Limb (tissue), 2 donors: ENCODE results near the gene CPLX4.

Source experiments
- DNase-seq, 2 donors: peaks; one replicate each; pipeline ENCODE4 v3.0.0-alpha.2; 2016; ENCODE audit errors: extremely low spot score in 2 of 2

Gene CPLX4

DNA sequence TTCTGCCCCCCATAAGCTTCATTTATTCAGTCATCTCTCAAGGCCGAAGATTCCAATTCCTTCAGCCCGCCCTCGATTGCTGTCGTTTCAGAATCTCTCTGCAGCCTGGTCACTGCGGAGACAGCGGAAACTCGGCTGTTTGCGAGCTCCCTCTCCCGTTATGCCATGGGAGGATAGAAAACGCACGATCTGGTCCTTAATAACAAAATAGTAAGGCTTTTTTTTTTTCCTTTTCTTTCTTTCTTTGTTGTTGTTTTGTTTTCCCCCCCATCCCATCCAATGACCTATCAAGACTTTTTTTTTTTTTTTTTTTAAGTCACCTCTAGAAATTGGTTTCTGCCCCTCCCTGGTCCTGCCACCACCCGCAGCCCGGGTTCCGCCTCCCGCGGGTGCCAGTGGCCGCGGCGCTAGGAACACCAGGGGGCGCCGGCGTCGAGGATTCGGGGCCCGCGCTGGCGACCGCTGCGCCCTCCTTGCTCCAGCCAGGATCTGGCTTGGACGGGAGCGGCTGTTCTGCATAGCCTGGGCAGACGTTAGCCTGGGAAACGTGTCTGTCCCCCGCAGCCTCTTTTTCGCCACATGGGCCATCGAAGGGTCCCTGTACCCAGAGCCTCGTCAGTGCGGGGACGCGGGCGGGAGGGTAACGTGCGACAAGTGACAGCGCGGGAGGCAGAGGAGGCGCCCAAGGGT is 10.1 kb downstream of the CPLX4 start:
- DNase-seq, result peak; percentile 67 to 86

DNA sequence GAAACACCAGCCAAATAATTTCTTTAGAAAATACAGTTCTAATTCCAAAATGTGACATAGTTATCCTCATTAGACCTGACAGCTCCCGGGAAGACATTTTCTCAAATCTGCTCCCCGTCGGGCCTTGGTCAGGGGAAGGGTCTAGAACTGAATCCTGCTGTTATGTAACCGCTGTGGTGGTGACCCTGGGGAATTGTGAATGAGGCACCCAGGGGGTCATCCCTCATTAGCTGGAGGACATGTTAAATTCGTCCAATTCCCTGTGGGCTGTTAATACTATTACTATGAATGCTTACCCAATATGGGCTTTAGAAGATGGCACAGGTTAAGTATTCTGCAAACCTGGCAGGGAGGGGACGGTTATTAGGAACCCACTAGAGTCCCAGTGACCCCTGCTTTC is 11.8 kb downstream of the CPLX4 start:
- DNase-seq, result no peak

DNA sequence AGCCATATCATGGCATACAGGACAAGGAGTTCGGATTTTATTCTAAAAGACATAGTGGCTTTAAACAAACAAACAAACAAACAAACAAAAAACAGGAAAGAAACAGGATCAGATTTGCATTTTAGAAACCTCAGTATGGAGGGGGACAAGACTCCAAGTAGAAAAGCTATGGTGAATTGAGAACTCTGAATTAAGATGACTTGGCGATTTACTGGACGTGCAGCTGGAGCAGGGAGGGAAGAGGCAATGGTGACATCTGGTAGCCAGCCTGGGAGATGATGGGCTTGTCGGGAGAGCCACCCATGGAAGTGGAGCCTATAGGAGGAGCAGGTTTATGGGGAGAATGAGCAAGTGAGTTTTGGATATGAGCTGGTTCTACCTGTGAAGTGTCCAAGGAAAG is 13.2 kb downstream of the CPLX4 start:
- no peak for DNase-seq

DNA sequence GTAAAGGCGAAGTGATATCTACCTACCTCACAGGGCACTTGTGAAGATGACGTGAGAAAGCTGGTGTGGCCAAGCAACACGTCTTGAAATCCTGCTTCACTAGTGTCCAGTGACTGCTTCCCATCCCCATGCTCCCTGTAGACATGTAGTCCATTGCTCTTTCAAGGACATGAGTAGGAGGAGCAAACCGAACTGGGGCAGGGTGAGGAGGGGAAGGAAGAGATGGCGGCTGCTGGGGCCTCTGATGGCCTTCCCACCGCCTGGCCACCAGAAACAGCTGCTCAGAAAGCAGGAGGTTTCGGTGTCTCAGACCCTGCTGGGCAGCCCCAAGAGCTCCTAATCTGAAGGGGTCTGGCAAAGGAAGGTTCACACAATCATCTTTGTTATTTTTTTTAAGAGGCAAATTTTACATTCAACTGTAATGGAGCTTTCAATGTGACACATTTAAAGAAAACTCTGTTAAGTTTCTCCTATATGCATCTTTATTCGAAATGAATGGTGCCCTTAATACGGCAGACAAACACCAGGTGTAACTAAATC is 14.7 kb downstream of the CPLX4 start:
- no peak for DNase-seq

DNA sequence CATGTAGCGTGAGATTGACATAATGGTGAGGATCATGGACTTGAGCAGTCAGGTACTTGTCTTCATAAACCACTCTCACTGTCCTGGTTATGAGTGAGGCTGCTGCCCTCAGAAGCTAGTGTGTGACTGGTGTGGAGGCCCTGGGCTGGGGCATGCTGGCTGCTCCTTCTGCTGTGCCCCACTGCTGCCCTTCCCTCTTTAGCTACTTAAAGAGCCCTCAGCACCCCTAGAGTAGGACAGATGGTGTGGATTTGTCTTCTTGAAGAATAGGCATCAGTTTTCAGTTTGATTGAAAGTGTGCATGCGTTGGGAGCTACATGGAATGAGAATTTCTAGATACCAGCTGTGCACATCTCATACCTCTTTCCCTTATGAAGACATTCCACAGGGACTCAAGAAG is 15.4 kb downstream of the CPLX4 start:
- DNase-seq, result no peak

DNA sequence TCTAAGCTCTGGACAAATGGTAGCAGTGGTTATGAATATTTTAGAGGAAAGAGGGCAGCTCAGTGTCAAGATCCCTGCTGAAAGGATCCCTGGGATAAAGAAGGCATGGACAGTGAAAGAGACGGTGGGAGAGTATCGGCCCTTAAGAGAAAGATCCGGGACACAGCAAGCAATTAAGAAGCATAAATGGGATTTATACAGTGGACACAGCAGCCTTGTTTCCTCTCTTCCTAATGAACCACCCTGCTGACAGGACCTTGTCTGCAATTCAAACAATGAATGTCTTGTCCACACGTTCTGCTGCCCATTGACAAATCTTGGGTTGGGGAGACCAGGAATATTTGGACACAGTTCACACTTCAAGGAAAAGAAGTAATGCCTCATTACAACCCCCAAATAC is 16.5 kb downstream of the CPLX4 start:
- no peak for DNase-seq

DNA sequence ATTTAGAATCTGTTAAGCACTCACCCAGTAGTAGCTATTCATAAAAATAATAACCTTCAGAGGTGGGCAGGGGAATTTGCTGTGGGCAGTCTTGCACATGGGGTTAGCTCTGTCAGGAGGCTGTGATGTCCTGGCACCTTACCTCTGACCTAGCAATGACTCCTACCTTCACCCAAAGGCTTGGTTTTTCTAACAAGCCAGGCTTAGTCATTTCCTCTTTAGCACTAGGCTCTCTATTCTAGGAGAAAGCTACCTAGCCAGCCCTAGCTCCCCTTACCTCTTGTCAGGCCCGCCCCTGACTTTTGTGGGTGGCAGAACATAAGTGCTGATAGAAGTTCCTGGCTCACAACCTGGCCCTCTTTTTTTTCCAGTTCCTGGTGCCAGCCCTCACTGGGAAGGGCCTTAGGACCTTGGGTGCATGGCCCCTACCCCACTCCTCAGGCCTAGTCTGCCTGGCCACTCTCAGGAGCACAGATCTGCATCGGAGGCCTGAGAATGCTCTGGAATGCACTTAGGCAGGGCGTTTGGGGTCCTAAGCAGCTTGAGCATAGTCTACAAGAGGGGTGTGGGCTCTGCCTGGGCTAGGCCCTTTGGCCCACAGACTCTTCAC is 17.7 kb downstream of the CPLX4 start:
- no peak for DNase-seq

DNA sequence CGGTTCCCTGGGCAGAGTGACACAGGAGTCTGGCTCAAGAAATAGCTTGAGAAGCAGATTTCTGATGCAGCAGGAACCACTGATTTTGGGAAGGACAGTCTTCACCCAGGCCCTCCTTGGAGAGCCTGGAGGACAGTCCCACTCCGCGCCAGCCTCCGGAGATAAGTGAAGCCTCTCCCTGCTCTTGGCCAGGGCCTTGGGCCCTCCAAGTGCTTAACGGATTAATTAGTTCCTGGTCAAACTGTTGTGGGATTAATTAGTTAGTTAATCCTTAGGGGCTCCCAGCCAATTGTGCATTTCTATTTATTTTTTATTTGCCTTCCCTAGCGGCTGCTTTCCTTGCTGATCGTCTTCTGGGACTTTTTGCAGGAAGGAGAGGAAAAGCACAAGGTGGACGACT is 19.6 kb downstream of the CPLX4 start:
- no peak for DNase-seq

DNA sequence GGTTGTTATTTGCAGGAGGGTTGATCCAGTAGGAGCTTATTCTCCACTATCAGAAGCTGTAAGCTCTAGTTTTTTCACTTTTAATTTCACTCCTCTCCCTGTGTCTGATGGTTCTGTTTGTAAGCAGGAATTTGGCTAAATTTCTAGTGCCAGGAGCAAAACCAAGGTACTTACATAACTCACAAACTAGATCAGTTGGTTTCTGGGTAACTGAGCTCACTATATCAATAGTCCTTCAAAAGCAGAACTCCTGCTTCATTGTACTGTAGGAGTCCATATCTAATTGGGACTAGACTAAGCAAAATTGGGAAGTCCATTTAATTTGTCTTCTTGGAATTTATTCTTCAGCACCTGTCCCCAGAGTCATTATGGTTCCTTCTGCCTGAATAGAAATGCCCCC is 25.1 kb downstream of the CPLX4 start:
- no peak for DNase-seq

DNA sequence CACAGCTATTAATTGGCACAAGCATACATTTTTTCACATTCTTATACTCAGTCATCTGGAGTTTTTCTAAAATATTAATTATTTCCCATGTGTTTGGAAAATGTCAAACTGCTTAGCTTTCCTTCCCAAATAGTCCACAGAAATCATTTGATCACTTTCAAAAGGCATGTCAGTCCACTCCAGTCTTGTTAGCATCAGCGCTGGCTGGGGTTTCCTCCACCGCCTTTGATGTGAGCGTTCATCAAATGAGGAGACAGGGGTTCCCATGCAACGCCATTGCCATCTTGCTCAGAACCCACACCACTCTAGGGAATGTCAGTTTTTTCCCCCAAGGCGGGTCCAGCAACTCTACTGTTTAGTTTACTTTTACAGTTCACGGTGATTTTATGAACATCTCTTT is 32.1 kb downstream of the CPLX4 start:
- no peak for DNase-seq

DNA sequence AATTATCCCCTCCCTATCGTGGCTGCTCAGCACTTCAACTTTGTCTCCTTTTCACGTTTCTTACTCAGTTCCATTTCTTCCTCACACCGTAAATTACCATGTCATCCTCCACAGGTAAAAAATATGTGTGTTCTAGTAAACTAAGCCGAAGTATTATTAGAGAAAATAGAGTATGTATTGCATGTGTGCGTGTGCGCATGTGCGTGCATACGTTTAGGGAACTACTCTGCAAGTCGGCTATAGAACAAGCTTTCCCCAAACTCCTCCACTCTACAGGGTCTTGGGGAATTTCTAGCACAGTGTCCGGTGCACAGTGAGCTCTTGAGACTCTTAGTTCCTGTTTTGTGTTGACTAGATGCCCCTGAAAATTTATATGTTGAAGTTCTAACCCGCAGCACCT is 36.1 kb downstream of the CPLX4 start:
- DNase-seq, result no peak

DNA sequence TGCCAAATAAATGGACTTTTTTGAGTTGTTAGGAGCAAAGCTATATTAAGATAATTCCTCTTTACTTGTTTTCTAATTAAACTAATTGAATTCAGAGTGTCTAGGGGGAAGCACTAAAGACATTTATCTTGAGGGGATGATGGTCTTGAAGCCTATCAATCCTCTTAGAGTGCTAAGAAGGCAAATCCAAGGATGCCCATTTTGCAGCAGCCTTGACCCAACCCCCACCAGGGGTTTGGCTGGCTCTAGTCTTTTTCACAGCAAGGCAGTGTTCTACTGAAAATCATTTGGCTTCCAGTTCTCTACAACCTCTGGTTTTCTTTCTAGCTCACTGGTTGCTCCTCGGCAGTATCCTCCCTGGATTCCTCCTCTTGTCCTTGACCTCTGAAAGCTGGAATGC is 38.7 kb downstream of the CPLX4 start:
- no peak for DNase-seq

DNA sequence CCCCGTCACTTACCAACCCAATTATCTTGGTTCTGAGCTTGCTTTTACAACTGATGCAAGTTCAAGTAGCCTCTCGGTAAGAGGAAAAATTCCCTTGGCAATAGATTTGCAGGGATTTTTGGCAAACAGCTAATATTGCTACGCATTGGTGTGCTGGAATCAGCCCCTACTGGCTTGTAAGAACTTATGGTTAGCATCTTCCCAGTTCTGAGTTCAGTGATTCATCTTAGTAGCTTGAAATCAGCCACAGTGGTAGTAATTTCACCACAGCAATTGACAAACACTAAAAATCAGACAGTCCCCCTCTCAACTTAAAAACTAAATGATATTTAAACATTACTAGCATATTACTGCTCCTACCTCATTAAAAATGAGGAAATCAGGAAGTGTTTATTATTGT is 39.3 kb downstream of the CPLX4 start:
- no peak for DNase-seq

DNA sequence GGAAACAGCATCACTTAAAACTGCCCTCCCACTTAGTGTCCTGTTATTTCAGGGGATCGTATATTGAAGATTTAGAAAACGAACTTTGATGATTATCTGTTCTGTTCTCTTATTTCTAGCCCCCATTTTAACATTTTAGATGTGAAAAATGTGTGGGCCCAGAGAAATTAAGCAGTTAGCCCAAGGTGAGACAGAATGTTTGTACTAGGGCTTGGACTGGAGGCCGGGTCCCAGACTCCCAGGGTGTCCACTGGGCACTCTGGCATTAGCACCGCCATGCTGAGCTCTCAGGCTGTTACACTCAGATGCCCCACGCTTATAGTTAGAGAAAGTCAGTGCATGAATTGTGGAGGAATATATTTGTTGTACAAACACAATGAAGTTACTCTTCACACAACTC is 39.7 kb downstream of the CPLX4 start:
- DNase-seq, result no peak

DNA sequence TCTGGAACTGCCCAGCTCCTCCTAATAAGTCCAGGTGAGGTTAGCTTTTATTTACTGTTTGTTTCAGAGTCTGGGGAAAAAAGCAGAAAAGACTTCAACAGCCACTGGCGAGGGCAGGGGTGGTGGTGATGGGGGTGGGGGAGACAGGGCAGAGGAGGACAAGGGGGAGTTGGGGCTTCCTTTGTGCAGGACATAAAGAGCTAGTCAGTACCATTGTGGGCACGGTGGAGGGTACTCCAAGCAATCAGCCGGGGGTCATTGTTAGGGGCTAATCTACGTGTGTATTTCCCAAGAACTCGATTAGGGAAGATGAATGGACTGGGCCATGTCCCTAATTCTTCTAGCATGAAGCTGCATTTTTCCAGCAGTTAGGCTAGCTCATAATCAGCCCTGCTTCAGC is 42.4 kb downstream of the CPLX4 start:
- no peak for DNase-seq

DNA sequence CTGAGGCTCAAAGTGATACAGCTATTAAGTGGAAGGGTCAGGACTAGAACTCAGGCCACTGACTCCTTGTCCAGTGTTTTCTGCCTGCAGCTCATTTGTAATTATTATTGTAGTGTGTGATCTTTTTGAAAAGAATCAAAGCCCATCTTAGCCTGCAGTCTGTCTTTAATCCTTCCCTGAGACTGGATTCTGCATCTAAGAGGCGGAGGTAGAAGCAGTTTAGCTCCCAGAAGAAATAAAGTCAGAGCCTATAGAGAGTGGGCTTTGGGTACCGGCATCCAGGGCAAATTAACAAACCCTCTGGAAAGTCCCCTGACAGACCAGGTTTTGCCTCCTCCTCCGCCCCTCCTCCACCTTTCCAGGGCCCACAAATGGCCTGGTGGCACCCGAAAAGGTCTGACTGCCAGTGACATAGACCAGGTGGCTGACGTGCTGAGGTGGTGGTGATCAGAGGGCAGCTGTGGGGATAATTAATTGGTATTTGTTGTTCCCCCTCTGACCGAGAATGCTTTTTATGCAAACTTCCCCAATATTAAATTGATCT is 43.0 kb downstream of the CPLX4 start:
- no peak for DNase-seq

DNA sequence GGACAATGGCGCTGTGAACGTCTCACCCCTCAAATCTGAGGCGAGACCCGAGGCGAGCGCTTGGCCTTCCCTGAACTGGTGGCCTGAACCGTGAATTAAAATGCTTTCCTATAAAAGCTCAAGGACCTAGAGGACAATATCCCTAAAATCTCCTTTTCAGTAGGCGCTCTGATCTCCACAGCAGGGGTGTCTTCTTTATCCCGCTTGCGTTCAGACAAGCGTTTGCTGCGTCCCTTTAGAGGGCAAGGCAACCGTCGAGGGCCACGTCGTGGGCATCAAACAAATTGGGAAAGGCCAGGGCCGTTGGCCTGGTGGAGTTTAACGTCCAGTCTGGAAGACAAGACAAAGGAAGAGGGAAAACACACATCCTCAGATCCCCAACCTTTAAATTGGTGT is 43.9 kb downstream of the CPLX4 start:
- no peak for DNase-seq

DNA sequence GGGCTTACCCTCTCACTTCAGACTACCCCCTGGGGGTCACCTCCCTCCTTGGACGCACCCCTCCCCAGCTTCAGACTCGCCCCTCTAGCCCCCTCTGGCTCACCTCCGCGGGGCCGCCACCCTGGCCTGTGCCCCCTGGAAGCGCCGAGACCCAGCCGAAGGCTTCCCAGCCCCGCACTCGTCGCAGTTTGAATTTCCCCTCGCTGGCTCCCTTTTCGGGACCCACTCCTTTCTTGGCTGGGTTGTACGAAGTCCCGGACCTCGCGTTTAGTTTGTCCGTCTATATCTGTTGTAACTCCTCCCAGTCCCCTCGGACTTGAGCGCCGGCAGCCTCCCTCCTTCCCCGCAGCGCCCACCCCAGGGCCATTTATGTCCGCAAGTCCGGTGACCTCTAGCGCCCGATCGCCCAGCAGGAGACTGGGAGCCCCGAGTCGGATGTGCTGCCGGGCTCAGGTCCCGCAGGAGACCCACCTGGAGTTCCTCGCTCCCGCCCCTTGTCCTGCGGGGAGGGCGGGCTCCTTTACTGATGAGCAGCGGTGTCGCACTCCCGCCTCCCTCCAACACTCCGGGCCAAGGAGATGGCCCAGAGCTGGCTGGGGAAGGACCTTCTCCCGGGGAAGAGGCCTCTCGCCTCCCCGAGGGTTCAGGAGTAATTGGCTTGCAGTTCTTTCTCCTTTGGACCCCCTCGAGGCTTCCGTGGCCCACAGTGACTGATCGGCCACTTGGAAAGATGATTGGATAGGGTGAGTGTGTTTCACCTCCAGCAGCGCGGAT is 44.5 kb downstream of the CPLX4 start:
- DNase-seq, result peak in 1 of 2 donors; percentile 38

DNA sequence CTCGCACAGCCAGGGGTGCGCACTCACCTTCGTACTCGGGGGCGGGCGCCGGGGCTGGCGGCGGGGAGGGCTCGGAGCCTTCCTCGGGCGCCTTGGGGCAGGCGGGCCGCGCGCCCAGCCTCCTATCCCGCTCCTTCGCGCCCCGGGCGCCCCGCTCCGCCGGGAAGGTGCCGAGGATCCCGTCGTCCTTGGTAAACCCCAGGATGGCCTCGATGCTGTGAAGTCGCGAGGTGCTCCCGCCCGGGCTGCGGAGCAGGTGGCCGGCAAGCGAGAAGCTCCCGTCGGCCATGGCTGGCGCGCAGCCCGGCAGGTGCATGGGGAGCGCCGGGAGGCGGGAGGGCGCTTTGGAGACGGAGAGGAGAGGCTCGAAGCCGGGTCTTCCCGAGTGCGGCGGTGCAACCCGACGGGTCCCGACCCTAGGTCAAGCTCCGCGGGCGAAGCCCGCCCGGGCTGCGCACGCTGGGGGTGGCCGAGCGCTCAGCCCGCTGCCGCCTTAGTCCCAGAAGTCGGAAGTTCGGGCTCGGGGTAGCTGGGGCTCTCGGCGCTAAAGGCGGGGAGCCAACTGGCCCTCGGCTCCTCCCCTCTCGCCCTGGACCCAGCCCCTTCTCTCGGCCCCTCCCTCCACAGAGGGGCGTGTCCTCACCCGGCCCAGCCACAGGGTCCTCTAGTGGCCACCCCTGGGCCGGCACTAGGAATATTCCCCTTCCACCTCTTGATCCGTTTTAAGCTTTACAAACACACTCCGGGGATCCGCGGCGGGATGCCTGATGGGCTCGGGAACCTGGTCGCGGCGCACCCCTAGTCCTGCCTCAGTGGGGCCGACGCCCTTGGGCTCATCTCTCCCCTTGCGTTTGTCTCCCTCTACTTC is 45.3 kb downstream of the CPLX4 start, which contains the start of gene RAX:
TSS of gene RAX (minus strand) at position 564 of the 868 bp plus-strand sequence. CDS start at position 316, 248 bp downstream.
- peak in 1 of 2 donors; percentile 57 for DNase-seq

DNA sequence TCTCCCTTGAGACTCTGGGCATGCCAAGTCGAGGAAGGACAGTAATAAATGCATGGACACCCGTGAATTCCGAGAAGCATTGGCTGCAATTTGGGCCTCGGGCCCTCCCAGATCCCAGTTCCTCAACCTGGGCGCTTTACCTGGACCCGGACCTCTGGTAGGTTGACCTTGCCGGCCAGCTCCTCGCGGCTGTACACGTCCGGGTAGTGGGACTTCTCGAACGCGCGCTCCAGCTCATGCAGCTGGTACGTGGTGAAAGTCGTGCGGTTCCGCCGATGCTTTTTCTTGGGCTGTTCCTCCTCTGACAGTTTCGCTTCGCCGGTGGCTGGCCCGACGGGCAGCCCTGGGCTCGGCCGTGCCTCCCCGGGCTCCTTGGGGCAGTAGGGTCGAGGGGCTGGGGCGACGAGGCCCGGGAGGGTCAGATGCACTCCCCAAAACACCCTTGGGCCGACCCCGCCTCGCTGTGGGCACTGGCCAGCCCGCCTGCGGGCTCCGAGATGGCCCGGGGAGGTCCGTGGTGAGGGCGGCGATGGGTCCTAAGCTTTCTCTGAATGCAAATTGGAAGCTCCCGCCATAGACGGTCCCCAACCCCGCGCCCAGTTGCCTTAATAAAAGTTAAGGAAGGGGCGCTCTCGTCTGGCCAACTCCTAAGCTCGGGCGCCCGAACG is 46.1 kb downstream of the CPLX4 start:
- peak in 1 of 2 donors; percentile 47 for DNase-seq
